A549 (cell line): Measurements from ENCODE around the gene PLIN5. TPM values are rescaled to one million over a fixed set of nuclear protein-coding genes. Genes with fewer than 3 reads are reported as not detected.

Experiments used
- ATAC-seq, 2 experiments: fragments of 200-7000 bp in 1 of 2; fragments of >200 bp in 1 of 2; cut with Nextera tagmentation in 1 of 2; cut with Tn5 transposase in 1 of 2; 3 replicates each; pipeline versions ENCODE4 v1.8.0 to v1.9.1; 2018 to 2020; ENCODE audit warnings: mild to moderate bottlenecking in 1 of 2, moderate library complexity in 1 of 2
- CTCF ChIA-PET: fragments of 300-600 bp; sonication (Branson Sonifier 250); formaldehyde crosslinking; extraction: SDS; loops from one replicate; lab custom pipeline; 2021; ENCODE audit warnings: antibody characterized with exemption, inconsistent platforms; lab: Yijun Ruan, JAX
- POLR2A ChIA-PET: fragments of 350-600 bp; formaldehyde crosslinking; extraction: SDS; loops from one replicate; lab custom pipeline; 2021; ENCODE audit warnings: antibody characterized with exemption, inconsistent platforms; lab: Yijun Ruan, JAX
- DNase-seq, 2 experiments: peaks; one replicate each; pipeline versions ENCODE4 v3.0.0 to v3.0.0-alpha.2; 2011 to 2016; ENCODE audit warnings: low read depth in 1 of 2, low spot score in 1 of 2
- FAIRE-seq: peaks from 2 replicates; lab custom pipeline; 2011; peaks lifted over from hg19 to GRCh38; lab: Jason Lieb, UNC
- H3K27ac ChIP-seq, 2 experiments: fragments of >200 bp; sonication (Bioruptor Twin); formaldehyde crosslinking; 3 replicates each; pipeline ENCODE4 v1.5.1; 2016 to 2017
- H3K4me1 ChIP-seq: fragments of >200 bp; sonication (Bioruptor Twin); formaldehyde crosslinking; 3 replicates; pipeline ENCODE4 v1.6.1; 2016
- H3K4me2 ChIP-seq: fragments of >200 bp; sonication (Bioruptor Twin); formaldehyde crosslinking; 3 replicates; pipeline ENCODE4 v1.6.1; 2016
- H3K4me3 ChIP-seq: fragments of >200 bp; sonication (Bioruptor Twin); formaldehyde crosslinking; 3 replicates; pipeline ENCODE4 v1.5.1; 2016
- H3K9me3 ChIP-seq: fragments of >200 bp; sonication (Bioruptor Twin); formaldehyde crosslinking; 3 replicates; pipeline ENCODE4 v1.6.1; 2016
- ATOH8 ChIP-seq: fragments of 250-450 bp; sonication (Bioruptor Pico); IDR thresholded peaks from 2 replicates; pipeline ENCODE4 v1.5.0; 2020; ENCODE audit warnings: low read depth, mild to moderate bottlenecking, moderate library complexity
- BHLHE40 ChIP-seq: IDR thresholded peaks from 2 replicates; pipeline ENCODE4 v1.6.1; 2012; ENCODE audit warnings: low read depth, low read length, inconsistent platforms
- CEBPB ChIP-seq, 2 experiments: fragments of >200 bp in 1 of 2; sonication (Bioruptor Twin) in 1 of 2; formaldehyde crosslinking in 1 of 2; IDR thresholded peaks; 2 replicates each; pipeline ENCODE4 v1.6.1; 2012 to 2016
- CTCF ChIP-seq: fragments of >200 bp; sonication (Bioruptor Twin); formaldehyde crosslinking; IDR thresholded peaks from 3 replicates; pipeline ENCODE4 v1.5.1; 2016
- EHMT2 ChIP-seq: fragments of 200-600 bp; sonication (generic); IDR thresholded peaks from 2 replicates; pipeline ENCODE4 v1.6.1; 2016; ENCODE audit warnings: antibody characterized with exemption, low read depth, mild to moderate bottlenecking, moderate library complexity
- FOSB ChIP-seq: fragments of 250-450 bp; sonication (Bioruptor Pico); IDR thresholded peaks from 2 replicates; pipeline ENCODE4 v1.5.0; 2020; ENCODE audit warnings: mild to moderate bottlenecking, moderate library complexity
- FOSL2 ChIP-seq, 2 experiments: fragments of 450-650 bp in 1 of 2; fragments of >200 bp in 1 of 2; sonication (Bioruptor Twin) in 1 of 2; formaldehyde crosslinking; IDR thresholded peaks; 2 replicates each; pipeline versions ENCODE4 v1.5.0 to v1.6.1; 2016 to 2020; ENCODE audit warnings: mild to moderate bottlenecking in 1 of 2, moderate library complexity in 1 of 2
- GATA3 ChIP-seq: IDR thresholded peaks from 2 replicates; pipeline ENCODE4 v1.6.1; 2012; ENCODE audit warnings: borderline replicate concordance
- HEYL ChIP-seq: fragments of 250-450 bp; sonication (Bioruptor Pico); IDR thresholded peaks from 2 replicates; pipeline ENCODE4 v1.8.0; 2021; ENCODE audit warnings: mild to moderate bottlenecking, moderate library complexity
- HOXB5 ChIP-seq: fragments of 250-450 bp; sonication (Bioruptor Pico); IDR thresholded peaks from 2 replicates; pipeline ENCODE4 v1.5.0; 2020; ENCODE audit warnings: mild to moderate bottlenecking, moderate library complexity
- JUN ChIP-seq, 2 experiments: fragments of >200 bp; sonication (Bioruptor Twin); formaldehyde crosslinking; IDR thresholded peaks; 2 replicates in 1 of 2; 3 replicates in 1 of 2; pipeline ENCODE4 v1.6.1; 2016 to 2017
- NR3C1 ChIP-seq: fragments of >200 bp; sonication (Bioruptor Twin); formaldehyde crosslinking; IDR thresholded peaks from 3 replicates; pipeline ENCODE4 v1.6.1; 2017
- PBX3 ChIP-seq: IDR thresholded peaks from 2 replicates; pipeline ENCODE4 v1.6.1; 2012
- RCOR1 ChIP-seq: fragments of 150-350 bp; IDR thresholded peaks from 2 replicates; pipeline ENCODE4 v1.6.1; 2014; ENCODE audit warnings: antibody characterized with exemption, low read length, low read depth
- SREBF2 ChIP-seq: fragments of 450-650 bp; IDR thresholded peaks from 2 replicates; pipeline ENCODE4 v1.6.1; 2014; ENCODE audit warnings: mild to moderate bottlenecking, moderate library complexity
- ZNF302 ChIP-seq: fragments of 250-450 bp; sonication (Bioruptor Pico); IDR thresholded peaks from 2 replicates; pipeline ENCODE4 v1.9.0; 2021; ENCODE audit warnings: inconsistent platforms, mild to moderate bottlenecking, moderate library complexity
- WGBS: methylation state at CpG from one replicate; pipeline ENCODE4 v1.1.6; 2017; ENCODE audit errors: missing lambda C conversion rate; 5-methylcytosine and 5-hydroxymethylcytosine counted together
- polyA plus RNA-seq, 4 experiments: library from polyadenylated mRNA; depleted of rRNA in 3 of 4; stranded (reverse); fragments of >200 nt; fragmentation: RNase III in 1 of 4; extraction: RNeasy Plus Mini Kit Qiagen cat#74134 plus additional on column Dnase treatment in 1 of 4; gene quantifications; 2 replicates in 3 of 4; 3 replicates in 1 of 4; pipeline ENCODE4 v1.2.3, GENCODE V29; 2011 to 2017
- TF ChIP-seq, protein P1 (sequence below): fragments of >200 bp; sonication (Bioruptor Twin); formaldehyde crosslinking; IDR thresholded peaks from 2 replicates; pipeline ENCODE4 v1.6.1; 2016
- TF ChIP-seq, protein P2 (sequence below): fragments of 150-350 bp; IDR thresholded peaks from 2 replicates; pipeline ENCODE4 v1.6.1; 2014; ENCODE audit warnings: low read depth, mild to moderate bottlenecking, low read length

PLIN5 gene
- polyA plus RNA-seq, 2 of the 4 experiments (the other 2 are of a cell fraction): 0.08 to 0.25 TPM

DNA sequence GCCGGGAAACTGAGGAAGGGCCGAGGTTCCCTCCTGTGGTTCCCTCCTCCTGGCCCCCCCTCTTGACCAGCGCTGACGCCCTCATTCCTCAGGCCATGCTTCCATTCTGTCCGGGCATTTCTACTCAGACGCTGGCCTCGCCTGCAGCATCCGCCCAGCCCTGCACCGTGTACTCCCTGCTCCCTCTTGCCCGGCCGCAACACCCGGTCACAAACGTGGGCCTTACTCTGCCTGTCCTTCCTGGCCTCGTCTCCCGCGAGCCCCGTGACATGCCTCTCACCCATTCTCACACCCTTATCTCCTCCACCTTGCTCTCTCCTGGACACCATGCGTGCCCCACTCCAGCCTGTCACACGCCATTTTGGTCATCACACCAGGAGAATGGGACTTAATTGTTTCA is 51.6 kb downstream of the PLIN5 start:
- CTCF ChIA-PET: interaction anchor here (0.6 kb wide), 1 partner anchor 98 kb away, joined by 3 read pairs; no protein-coding TSS in a partner anchor

DNA sequence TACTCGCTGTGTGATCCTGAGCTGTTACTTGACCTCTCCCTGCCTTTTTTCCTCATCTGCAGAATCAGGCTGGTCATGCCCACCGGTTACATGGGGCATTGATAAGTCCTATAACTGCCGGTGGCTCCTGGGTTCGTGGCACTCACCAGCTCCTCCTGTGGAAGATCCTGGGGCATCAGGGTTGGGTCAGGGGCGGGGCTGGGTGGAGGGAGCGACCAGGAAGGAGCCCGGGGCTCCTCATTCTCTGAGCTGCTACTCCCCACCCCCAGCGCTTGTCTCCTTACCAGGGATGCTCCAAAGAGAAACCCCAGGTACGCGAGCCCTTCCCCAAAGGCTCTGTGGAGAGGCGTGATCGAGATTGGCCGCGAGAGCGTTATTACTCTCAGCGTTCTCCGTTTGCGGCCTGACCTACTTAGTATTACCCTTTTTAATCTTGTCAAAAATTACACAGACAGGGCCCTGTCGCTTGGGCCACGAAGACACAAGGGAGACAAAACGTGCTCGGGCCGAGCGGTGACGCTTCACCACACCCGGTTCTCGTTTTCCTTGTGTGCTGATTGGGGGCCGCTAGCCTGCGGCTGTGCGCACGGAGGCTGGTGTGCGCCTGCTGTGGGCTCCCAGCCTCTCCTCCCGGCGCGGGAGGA is 52.2 kb downstream of the PLIN5 start:
- CTCF ChIA-PET: interaction anchor here (1.0 to 1.5 kb wide), 2 partner anchors 12 to 40 kb away, joined by 3 to 5 read pairs; no protein-coding TSS in a partner anchor
- Histone ChIP-seq H3K4me3 (no peak overlapping the region), H3K9me3 (no peaks in the 10 kb centered on the region), H3K4me1 (no peaks in the 10 kb centered on the region), H3K4me2 (no peak overlapping the region), H3K27ac (no peak overlapping the region)
- DNase-seq: no peak
- no peak for FAIRE-seq
- WGBS: 89% methylated on average over 34 of the region's 35 CpGs
- TF ChIP-seq CTCF (no peak), BHLHE40 (no peak)
- TF ChIP-seq, protein P1, sequence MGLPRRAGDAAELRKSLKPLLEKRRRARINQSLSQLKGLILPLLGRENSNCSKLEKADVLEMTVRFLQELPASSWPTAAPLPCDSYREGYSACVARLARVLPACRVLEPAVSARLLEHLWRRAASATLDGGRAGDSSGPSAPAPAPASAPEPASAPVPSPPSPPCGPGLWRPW: no peak
- POLR2A ChIA-PET: no interaction called here
- ATAC-seq: peak in 1 of 2 experiments; percentile 46; a peak in 3 of 6 replicates

More for the DNA sequence above, 51.6 kb downstream of the PLIN5 start:
- POLR2A ChIA-PET: no interaction called here
- DNase-seq (no peak), ATAC-seq (no peak), FAIRE-seq (no peak)
- TF ChIP-seq, protein P2, sequence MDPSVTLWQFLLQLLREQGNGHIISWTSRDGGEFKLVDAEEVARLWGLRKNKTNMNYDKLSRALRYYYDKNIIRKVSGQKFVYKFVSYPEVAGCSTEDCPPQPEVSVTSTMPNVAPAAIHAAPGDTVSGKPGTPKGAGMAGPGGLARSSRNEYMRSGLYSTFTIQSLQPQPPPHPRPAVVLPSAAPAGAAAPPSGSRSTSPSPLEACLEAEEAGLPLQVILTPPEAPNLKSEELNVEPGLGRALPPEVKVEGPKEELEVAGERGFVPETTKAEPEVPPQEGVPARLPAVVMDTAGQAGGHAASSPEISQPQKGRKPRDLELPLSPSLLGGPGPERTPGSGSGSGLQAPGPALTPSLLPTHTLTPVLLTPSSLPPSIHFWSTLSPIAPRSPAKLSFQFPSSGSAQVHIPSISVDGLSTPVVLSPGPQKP: no peak
- TF ChIP-seq GATA3: no peak
- no peak for TF ChIP-seq HOXB5 (CRISPR knock-in tag)
- no peak for TF ChIP-seq EHMT2
- TF ChIP-seq FOSL2 (IDR thresholded peaks at IDR 0.05): no peak
- no peak for TF ChIP-seq FOSL2 (CRISPR knock-in tag; IDR thresholded peaks at IDR 0.05)
- no peak for TF ChIP-seq JUN (IDR thresholded peaks at IDR 0.05)
- no peak for TF ChIP-seq BHLHE40
- no peak for TF ChIP-seq RCOR1
- no peak for TF ChIP-seq PBX3
- no peak for TF ChIP-seq SREBF2
- TF ChIP-seq ATOH8 (CRISPR knock-in tag): no peak
- TF ChIP-seq NR3C1: no peak
- no peak for TF ChIP-seq ZNF302 (CRISPR knock-in tag)
- TF ChIP-seq CEBPB (IDR thresholded peaks at IDR 0.05): no peak
- no peak for TF ChIP-seq HEYL (CRISPR knock-in tag)
- TF ChIP-seq FOSB (CRISPR knock-in tag): no peak
- H3K4me1 ChIP-seq: no peaks in the 10 kb centered on the region
- H3K4me2 ChIP-seq: no peak overlapping the region
- H3K27ac ChIP-seq: no peak overlapping the region
- H3K9me3 ChIP-seq: no peaks in the 10 kb centered on the region
- 96% methylated on average over 15 of the region's 19 CpGs for WGBS
- no peak overlapping the region for H3K4me3 ChIP-seq
